ENCODE results near the gene PYDC2.

Gene PYDC2

DNA sequence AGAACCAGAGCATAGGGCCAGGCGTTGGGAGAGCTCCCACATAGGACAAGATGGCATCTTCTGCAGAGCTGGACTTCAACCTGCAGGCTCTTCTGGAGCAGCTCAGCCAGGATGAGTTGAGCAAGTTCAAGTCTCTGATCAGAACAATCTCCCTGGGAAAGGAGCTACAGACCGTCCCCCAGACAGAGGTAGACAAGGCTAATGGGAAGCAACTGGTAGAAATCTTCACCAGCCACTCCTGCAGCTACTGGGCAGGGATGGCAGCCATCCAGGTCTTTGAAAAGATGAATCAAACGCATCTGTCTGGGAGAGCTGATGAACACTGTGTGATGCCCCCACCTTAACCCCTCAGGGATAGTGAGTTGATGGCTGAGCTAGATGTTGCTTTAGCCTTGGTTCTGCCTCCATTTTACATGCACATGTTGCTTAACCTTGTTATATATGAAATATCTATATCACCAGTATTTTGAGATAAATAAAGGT is at the start of gene PYDC2:
Gene PYDC2, plus strand, starts transcription at position 51 of the 483 bp plus-strand sequence. Its CDS starts 0 bp downstream, at position 51.
- no peak for DNase-seq

DNA sequence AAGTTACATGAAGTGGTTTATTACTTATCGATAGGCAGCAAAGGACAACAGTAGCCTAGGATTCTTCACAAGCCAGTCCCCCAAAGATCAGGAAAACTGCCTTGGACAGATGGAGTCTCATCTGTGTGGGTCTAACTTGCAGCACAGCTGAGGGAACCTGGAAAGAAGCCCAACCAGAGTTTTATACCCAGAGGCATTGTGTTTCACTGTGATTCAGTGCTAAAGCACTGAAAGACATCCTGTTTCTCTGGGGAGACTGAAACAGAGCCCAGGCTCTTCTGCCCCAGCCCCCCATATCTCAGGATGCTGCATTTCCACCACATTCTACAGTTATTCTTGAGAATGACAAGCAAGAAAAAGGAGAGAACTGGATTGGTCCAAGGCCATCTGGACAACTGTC is 48.2 kb upstream of the PYDC2 start:
- DNase-seq, result peak; percentile 27

DNA sequence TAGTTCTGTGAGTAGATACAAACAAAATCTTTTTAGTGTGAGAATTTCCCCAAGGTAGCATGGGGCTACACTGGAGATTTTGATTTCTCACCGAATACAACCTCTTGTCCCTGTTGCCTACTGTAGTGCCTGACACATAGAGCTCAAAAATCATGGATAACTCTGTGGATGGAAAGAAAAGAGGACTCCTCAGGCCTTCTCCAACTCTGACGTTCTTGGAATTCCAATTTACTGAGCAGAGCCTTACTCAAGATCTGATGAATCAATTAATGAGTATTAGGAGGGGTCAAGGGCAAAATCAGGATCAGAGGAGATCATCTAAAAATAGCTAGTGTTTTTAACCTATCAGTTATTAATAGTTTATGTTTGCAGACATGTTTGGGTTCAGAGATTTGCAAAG is 46.7 kb upstream of the PYDC2 start:
- DNase-seq, result no peak

DNA sequence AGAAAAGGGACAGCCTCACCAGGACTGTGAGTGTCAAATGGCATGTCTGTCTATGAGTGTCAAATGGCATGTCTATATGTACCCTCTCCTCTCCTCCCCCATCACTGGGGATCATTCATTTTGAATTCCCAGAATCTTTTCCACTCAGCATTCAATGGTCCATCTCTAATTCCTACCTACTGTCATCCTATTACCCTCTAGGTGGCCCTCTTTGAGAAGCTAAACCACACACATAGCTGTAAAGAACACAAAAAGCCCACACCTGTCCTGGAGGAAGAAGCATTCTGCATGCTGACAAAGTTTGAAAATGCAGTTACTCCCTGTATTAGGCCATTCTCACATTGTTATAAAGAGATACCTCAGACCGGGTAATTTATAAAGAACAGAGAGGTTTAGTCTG is 46.2 kb upstream of the PYDC2 start:
- DNase-seq, result no peak

DNA sequence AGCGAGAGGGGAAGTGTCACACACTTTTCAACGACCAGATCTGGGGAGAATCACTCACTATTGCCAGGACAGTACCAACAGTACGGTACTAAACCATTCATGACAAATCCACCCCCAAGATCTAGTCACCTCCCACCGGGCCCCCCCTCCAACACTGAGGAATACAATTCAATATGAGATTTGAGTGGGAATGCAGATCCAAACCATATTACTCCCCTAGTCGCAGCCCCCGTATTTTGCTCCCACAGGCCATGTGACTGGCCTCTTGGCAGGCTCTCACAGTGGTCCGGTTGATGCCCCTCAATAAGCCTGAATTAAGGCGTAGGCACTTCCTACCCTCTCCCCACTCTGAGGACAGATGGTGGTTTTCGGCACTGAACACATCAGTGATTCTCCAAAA is 45.4 kb upstream of the PYDC2 start:
- DNase-seq, result no peak

DNA sequence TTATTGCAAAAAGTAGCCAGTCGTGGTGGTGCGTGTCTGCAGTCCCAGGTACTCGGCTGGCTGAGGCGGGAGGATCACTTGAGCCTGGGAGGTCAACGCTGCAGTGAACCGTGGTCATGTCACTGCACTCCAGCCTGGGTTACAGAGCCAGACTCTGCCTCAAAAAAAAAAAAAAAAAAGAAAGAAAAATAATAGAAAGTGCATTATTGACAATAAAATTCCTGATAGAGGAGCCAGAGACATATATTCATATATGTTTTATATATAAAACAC is 43.6 kb upstream of the PYDC2 start:
- no peak for DNase-seq

DNA sequence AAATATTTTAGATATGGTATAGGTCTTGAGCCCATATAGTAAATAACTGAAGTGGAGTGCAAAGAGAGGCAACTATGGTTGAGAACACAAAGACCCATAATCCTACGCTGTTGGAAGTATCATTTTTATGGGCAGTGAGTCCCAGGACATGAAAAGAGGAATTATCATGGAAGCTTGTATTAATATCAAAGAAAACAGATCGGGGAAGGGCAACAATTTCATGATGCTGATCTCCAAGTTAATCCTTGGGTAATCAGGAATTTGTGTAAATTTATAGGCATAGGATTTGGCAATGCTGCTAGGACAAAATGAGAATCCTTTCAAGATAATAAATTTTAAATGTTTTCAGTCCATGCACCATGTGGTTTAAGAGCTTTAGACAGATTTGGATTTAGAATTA is 40.2 kb upstream of the PYDC2 start:
- no peak for DNase-seq

DNA sequence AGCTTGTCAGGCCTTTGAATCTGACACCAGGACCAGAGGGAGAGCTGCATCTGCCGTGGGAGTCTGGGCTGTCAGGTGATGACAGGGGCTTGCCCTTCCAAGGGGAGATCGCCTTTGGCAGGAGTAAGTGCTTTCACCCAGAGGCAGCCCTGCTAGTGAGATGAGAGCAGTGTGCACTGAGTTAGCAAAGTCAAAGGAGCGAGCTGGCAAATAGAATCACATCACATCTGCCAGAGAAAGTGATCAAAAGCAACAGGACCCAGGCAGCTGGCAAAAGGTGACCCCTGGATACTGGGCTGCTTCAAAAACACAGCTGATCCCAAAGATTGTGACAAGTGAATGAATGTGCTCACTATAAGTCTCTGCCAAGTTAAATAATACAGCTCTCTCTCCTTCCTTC is 36.1 kb upstream of the PYDC2 start:
- no peak for DNase-seq

DNA sequence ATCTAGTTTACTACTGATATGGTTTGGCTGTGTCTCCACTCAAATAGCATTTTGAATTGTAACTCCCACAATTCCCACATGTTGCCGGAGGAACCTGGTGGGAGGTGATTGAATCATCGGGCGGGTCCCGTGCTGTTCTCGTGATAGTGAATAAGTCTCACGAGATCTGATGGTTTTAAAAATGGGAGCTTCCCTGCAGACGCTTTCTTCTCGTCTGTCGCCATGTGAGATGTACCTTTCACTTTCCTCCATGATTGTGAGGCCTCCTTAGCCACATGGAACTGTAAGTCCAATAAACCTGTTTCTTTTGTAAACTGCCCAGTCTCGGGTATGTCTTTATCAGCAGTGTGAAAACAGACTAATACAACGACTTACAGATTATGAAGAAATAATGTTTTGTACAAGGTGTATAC is 35.6 kb upstream of the PYDC2 start:
- no peak for DNase-seq

DNA sequence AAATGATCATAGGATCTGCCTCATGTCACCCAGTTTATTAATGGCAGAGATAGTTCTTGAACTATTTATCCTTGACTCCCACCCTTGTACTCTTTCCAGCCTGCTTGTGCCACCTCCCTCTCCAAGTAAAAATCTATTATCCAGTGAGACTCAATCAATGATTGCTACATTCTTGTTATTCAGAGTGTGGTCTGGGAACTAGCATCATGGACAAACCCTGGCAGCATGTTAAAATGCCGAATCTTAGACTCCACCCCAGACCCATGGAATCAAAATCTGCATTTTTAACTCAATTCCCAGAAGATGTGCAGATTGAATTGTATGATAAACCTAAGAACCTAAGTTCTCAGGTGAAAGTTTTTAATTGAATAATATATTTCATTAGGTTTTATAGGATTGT is 34.7 kb upstream of the PYDC2 start:
- DNase-seq, result no peak

DNA sequence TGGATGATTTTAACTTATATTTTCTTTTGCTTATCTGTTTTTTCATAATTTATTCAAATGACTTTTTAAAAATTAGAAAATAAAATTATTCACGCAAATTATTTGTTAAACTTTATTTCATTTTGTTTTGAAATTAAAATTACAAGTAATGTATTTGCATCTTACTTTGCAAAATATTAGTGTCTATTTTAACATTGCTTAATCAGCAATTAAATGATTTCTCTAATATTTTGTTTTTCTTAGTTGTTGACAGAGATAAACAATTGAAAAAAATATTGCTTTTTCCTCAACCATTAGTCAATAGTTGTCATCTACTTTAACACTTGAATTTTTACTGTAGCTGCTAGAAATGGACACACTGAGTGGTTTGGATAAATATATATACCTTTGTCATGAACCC is 32.8 kb upstream of the PYDC2 start:
- DNase-seq, result no peak

DNA sequence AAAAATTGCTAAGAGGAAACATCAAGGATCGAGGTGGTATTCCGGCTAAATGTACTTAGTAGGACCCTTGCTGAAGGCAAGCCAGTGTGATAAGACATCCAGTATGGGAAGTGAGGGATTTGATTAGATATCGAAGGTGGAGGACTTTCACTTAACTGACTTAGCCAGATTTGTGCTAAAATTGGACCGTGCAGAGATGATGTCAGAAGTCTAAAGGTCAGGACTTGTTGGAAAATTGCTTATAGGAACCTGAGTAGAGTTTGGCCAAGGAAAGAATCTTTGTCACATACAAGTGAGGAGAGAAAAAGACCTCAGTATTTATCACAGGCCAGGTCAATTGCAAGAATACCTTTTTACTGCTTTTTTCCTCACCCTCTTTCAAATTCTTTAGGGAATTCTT is 30.9 kb upstream of the PYDC2 start:
- no peak for DNase-seq

DNA sequence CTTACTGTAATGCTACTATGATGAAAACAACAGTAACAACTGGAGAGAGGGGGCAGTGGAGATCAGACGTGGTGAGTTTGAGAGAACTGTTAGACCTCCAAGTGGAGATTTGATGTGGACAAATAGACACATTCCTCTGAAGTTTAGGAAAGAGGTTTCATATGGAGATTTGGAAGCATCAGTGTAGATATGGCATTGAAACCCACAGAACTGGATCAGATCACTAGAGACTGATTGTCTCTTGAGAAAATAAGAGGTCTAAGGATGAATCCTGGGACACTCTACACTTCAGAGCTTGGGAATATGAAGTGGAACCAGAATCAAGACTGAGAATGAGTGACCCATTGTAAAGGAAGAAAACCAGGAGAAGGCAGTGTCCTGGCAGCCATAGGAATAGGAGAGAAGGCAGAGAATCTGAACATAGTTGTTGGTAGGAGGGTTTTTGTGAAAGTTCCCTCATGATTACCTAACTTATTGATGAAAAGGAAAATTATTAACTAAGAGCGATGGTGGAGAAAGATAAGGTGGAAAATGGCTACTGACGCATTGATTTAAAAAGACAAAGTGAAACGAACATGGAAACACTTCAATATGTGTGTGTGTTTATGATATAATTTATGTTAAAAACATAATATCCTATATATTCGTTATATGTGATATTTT is 29.7 kb upstream of the PYDC2 start:
- no peak for DNase-seq

DNA sequence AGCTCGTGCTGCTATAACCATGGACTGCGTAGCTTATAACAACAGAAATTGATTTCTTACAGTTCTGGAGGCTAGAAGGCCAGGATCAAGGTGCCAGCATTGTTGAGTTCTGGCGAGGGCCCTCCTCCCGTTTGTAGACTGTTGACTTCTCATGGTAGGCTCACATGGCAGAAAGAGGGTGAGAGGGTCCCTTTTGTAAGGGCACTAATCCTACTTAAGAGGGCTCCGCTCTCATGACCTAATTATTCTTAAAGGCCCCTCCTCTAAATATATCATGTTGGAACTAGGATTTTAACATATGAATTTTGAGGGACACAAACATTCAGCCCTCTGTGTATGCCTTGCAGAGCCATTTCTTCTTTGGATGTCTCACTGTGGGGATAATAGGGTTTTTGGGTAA is 28.8 kb upstream of the PYDC2 start:
- DNase-seq, result no peak

DNA sequence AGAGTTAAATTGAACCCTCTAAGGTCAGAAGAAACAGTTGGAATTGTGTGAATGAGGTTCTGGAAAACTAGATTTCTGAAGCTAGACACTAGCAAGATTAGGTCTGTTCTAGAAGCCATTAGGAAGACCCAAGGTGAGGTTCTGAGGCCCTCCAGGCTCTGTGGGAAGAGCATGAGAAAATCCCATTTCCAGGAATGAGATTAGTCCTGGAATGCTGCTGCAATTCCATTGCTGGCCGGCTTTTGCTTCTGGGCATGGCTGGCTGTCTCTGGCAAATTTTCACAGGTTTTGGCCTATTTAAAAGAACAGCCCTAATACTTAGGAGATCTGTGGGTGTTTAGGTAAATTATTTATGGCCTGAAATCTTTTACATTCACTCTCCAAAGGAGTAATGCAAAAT is 26.9 kb upstream of the PYDC2 start:
- no peak for DNase-seq

DNA sequence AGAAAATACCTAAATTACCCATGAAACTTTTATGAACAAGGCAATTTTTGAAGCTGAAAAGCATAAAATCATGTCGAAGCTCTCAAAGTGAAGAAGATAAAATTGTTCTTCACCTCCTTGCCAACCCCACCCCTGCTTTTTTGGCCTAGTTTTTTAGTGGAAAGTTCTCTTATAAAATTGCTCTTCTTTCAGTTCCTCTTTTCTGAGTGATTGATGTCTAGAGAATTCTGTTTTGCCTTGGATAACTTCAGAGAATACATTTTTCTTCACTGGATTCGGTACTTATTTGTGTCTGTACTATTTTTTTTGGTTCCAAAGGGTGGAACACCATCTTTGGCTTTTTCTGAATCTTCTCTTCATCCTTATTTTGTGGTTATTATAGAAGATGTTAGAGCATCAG is 25.0 kb upstream of the PYDC2 start:
- DNase-seq, result no peak

DNA sequence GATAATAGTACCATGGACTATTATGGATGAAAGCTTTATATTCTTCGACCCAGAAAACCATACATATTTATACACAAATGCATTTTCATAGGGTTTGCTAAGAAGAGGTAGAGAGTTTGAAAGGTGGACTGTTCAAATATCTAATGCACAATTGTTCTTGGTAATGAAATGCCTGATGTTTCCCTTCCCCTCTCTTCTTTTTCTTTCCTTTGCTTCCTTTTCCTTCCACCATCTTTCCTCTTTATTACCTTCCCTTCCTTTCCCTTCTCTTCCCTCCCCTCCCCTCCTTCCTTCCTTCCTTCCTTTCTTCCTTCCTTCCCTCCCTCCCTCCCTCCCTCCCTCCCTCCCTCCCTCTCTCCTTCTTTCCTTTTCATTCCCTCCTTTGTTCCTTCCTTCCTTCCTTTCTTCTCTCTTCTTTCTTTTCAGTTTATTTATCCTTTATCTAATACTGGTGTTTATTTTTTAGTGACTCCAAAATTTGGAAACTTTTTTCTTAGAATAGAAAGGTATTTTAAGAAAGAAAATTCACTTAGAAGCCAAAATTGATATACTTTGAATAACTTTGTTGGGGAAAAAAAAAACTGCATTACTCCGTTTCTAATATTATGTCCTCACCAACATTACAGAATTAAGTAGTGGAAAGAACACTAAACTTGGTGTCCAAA is 22.7 kb upstream of the PYDC2 start:
- no peak for DNase-seq

DNA sequence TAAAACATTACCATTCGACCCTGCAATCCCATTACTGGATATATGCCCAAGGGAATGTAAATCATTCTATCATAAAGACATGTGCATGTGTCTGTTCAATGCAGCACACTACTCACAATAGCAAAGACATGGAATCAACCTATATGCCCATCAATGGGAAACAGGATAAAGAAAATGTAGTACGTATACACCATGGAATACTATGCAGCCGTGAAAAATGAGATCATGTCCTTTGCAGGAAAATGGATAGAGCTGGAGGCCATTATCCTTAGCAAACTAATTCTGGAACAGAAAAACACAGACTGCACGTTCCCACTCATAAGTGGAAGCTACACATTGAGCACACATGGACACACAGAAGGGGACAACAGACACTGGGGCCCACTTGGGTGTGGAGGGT is 20.4 kb upstream of the PYDC2 start:
- no peak for DNase-seq

DNA sequence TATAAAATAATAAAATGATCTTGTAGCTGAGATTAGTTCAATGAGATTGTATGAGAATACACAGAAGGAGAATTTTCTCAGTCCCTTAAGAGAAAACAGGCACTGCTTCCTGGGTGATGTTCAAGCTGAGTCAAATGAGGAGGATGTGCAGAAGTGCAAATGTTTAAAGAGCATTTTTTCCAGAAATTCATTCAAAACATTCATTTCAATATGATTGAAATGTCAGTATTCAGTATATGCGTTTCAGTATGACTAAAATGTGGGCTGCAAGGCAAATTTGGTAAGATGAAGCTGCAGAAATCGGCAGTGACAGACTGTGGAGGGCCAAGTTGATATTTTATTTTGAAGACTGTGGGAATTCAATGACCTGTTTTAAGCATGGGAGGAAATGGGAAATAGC is 19.3 kb upstream of the PYDC2 start:
- no peak for DNase-seq

DNA sequence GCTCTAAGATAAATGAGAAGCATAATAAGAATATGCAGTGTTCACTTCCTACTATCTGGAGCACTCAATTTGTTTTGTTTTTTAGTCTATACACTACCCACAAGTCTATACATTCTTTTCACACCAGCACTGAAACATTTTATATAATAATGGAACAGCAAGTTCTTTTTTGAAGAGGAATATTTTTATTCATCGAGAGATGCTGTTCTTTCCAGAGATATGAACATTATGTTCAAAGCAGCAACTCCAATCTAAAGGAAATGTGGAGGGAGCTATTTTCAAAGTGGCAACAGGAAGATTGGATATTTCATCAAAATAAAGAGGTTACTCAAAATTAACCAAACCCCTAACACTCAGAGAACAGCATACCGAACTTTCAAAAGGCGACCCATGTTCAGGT is 16.4 kb upstream of the PYDC2 start:
- DNase-seq, result no peak

DNA sequence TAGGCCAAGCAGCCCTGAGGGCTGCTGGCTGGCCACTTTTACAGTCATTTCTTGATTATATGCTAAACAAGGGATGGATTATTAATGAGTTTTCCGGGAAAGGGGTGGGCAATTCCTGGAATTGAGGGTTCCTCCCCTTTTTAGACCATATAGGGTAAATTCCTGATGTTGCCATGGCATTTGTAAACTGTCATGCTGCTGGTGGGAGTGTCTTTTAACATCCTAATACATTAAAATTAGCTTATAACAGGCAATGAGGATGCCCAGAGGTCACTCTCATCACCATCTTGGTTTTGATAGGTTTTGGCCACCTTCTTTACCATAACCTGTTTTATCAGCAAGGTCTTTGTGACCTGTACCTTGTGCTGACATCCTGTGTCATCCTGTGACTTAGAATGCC is 11.7 kb upstream of the PYDC2 start:
- no peak for DNase-seq

DNA sequence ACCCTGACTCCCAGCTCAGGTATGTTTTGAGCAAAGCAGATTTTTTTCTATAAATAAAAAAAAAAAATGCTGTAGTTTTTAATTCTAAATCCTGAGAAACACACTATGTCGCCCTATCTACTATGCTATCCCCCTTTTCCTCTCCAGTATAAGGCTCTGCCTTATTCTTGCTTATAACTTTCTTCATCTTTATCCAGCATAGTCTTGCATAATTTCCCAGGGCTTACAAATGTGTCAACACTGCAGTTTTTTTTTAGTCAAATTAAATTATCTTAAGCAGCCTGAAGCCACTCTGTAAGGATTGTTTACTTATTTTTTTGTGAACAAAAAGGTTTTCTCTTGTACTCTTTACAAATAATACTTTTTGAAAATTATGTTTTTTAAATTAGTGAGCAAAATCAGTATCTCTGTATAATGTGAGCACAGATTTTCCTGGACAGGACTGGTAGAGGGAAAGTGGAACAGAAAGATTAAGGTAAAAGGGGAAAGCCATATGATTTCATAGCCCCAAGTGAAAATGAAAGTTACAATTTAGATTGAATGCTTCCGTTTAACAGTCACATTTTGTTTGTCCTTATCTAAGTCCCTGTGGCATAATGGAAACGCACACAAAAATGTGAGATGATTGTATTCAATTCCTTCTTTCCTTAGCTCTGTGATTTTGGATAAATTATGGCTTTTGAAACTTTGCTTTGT is 5.6 kb upstream of the PYDC2 start:
- DNase-seq, result no peak

DNA sequence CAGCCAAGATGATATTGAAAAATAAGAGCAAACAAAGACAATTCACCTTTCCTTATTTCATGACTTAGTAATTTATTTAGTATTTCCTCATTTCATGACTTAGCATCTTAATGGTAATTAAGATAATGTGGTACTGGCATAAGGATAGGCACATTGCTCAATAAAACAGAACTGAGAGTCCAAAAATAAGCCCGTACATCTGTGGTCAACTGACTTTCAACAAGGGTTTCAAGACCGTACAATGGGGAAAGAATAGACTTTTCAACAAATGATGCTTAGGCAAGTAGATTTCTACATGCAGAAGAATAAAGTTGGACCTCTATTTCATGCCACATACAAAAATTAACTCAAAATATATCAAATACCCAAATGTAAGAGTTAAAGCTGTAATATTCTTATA is 603 bp upstream of the PYDC2 start:
- DNase-seq, result no peak

DNA sequence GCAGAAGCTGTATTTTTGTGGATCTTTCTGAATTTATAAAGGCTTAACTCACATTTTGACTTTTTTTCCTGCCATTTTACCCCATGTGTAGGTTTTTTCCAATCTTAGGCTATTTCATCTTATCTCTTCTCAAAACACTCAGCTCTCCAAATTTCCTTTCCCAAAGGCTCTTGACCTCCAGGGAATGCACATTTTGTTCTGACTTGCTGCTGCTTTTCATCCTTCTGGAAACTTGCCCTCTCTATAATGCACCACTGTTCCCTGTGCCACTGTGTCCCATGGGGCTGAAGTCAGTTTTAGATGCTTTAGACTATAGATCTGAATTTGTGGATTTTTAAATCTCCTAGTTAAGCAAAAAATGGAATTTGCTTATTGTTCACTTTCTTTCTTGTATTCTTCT is 9.1 kb downstream of the PYDC2 start:
- DNase-seq, result no peak

DNA sequence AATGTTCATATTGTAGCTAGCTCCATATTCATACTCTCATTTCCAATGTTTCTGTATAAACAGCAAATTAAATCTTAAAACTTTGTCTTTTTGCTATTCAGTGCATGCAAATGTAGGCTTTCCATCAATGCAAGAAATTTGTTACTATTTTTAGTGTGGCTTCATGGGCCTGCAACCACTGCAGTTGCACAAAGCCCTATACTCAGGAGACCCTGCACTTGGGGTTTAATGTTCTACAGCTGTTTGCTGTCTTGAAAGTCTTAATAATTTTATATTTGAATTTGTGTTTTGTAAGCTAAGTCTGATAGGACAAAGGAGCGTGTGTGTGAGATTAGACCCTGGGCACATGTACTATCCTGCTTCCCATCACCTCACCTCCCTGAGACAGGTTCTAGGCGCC is 9.6 kb downstream of the PYDC2 start:
- no peak for DNase-seq
